ENCODE data around the gene TRIP12.
"Not testable (repeated sequence)": the region's sequence is repeated elsewhere in the genome, so short reads cannot be mapped to it uniquely, and the experiment has no call there.

Gene TRIP12

DNA sequence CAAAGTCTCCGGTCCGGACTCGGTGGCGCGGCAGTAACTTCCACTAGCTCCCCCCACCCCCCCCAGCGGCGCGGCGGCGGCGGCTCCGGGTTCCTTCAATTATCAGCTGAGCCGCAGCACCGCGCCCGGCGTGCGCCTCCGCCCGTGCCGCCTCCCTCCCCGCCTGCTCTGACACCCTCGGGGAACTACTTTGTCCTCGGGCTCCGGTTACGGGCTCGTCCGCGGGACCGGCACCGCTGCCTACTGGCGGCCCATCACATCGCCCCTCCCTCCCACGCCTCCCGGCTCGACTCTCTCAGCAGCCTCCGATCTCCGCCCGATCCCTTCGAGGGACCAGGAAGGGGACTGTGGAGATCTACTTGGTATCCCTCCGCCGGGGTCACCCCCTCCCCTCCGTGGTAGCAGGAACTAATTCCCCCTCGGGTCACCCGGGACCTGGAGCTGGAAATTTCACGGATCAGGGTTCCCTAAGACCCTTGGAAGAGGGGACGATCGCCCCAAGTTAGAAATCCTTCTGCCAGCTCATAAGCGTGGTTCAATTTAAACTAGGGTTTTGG is at the start of gene TRIP12:
TRIP12 (minus strand) TSS at position 118 of the 557 bp plus-strand sequence. CDS start 41,930 bp downstream, outside the sequence.
- DNase-seq (ENCODE audit: extremely low read depth, low read depth): peak; percentile 80
- TF ChIP-seq, protein P1, sequence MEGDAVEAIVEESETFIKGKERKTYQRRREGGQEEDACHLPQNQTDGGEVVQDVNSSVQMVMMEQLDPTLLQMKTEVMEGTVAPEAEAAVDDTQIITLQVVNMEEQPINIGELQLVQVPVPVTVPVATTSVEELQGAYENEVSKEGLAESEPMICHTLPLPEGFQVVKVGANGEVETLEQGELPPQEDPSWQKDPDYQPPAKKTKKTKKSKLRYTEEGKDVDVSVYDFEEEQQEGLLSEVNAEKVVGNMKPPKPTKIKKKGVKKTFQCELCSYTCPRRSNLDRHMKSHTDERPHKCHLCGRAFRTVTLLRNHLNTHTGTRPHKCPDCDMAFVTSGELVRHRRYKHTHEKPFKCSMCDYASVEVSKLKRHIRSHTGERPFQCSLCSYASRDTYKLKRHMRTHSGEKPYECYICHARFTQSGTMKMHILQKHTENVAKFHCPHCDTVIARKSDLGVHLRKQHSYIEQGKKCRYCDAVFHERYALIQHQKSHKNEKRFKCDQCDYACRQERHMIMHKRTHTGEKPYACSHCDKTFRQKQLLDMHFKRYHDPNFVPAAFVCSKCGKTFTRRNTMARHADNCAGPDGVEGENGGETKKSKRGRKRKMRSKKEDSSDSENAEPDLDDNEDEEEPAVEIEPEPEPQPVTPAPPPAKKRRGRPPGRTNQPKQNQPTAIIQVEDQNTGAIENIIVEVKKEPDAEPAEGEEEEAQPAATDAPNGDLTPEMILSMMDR (IDR thresholded peaks at IDR 0.05; ENCODE audit: low read depth, low read length, missing control alignments): no peak
- peak within 1 kb of the TSS; percentile 89 for H3K4me3 ChIP-seq (replicated peaks; ENCODE audit: low read depth, low read length)

- TF ChIP-seq, protein P1 (IDR thresholded peaks at IDR 0.05; ENCODE audit: low read depth, low read length, missing control alignments): no peak
- no peak overlapping the region for H3K4me3 ChIP-seq (replicated peaks; ENCODE audit: low read depth, low read length)
These were observed 49.5 kb upstream of the TRIP12 start for GRCh38 chr2:229971298-229971790.

DNA sequence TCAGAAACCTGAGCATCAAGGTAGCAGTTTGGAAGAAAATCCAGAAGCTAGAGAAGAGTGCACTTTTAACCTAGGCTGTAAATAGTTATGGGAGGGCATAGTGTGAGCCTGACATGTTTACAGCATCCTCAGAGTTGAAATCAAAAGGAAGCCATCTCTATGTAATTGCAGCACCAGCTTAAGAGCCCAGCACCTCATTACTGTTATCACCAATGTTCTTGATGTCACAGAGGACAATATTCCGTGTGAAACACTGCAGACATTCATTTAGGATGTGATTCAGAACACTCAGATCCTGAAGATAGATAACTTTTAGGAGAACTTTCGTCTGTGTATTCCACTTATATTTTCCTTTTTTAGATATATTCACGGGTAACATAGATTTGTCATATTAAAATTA is 48.6 kb upstream of the TRIP12 start:
- no peak for DNase-seq (ENCODE audit: extremely low read depth, low read depth)
- TF ChIP-seq, protein P1 (IDR thresholded peaks at IDR 0.05; ENCODE audit: low read depth, low read length, missing control alignments): no peak
- H3K4me3 ChIP-seq (replicated peaks; ENCODE audit: low read depth, low read length): no peak overlapping the region

More at GRCh38 chr2:229971298-229971790, 49.5 kb upstream of the TRIP12 start:
- DNase-seq (ENCODE audit: extremely low read depth, low read depth): no peak

DNA sequence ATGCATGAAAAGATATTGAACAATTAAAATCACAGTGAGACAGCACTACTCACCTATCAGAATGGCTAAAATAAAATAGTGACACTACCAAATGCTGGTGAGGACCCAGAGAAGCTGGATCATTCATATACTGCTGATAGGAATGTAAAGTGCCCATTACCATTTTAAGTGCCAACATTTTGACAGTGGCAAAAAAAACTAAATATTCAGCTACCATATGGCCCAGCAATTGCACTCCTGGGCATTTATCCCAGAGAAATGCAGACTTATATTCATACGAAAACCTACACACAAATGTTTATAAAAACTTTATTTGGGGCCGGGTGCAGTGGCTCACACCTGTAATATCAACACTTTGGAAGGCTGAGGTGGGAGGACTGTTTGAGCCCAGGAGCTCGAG is 48.1 kb upstream of the TRIP12 start:
- TF ChIP-seq, protein P1 (IDR thresholded peaks at IDR 0.05; ENCODE audit: low read depth, low read length, missing control alignments): no peak
- no peak for DNase-seq (ENCODE audit: extremely low read depth, low read depth)
- H3K4me3 ChIP-seq (replicated peaks; ENCODE audit: low read depth, low read length): no peak overlapping the region

- not testable (repeated sequence) for DNase-seq (ENCODE audit: extremely low read depth, low read depth); H3K4me3 ChIP-seq (replicated peaks; ENCODE audit: low read depth, low read length)
These were observed 41.8 kb upstream of the TRIP12 start for GRCh38 chr2:229963596-229963995.

DNA sequence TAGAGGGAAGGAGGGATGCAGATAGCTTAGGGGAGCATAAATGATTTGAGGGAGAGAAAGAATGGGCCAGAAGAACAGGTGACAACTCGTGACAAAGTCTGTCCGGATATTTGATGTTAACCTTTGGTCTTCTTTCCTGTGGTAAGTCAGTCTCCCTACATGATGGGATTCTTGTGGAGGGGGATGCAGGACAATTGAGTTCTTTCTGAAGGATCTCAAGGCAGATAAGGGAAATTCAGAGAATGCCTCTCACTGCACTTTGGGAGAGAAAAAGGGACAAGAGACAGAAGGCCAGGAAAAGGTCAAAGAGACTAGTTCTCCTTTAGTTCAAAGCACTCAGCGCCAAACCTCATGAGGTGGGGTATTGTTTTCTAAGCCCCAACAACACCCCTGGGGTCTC is 34.7 kb upstream of the TRIP12 start:
- TF ChIP-seq, protein P1 (IDR thresholded peaks at IDR 0.05; ENCODE audit: low read depth, low read length, missing control alignments): no peak
- H3K4me3 ChIP-seq (replicated peaks; ENCODE audit: low read depth, low read length): no peak overlapping the region
- no peak for DNase-seq (ENCODE audit: extremely low read depth, low read depth)

- DNase-seq (ENCODE audit: extremely low read depth, low read depth): no peak
- TF ChIP-seq, protein P1 (IDR thresholded peaks at IDR 0.05; ENCODE audit: low read depth, low read length, missing control alignments): no peak
- no peak overlapping the region for H3K4me3 ChIP-seq (replicated peaks; ENCODE audit: low read depth, low read length)
These were observed 33.9 kb upstream of the TRIP12 start for GRCh38 chr2:229955663-229956062.
